ENCODE data around the gene XPC. TPM values are rescaled to one million over a fixed set of nuclear protein-coding genes. Genes with fewer than 3 reads are reported as not detected.
"Not testable (repeated sequence)": the region's sequence is repeated elsewhere in the genome, so short reads cannot be mapped to it uniquely, and the experiment has no call there.

The XPC gene
- total and polyA plus RNA-seq, 2 donors = 19.1 to 32.8 TPM

DNA sequence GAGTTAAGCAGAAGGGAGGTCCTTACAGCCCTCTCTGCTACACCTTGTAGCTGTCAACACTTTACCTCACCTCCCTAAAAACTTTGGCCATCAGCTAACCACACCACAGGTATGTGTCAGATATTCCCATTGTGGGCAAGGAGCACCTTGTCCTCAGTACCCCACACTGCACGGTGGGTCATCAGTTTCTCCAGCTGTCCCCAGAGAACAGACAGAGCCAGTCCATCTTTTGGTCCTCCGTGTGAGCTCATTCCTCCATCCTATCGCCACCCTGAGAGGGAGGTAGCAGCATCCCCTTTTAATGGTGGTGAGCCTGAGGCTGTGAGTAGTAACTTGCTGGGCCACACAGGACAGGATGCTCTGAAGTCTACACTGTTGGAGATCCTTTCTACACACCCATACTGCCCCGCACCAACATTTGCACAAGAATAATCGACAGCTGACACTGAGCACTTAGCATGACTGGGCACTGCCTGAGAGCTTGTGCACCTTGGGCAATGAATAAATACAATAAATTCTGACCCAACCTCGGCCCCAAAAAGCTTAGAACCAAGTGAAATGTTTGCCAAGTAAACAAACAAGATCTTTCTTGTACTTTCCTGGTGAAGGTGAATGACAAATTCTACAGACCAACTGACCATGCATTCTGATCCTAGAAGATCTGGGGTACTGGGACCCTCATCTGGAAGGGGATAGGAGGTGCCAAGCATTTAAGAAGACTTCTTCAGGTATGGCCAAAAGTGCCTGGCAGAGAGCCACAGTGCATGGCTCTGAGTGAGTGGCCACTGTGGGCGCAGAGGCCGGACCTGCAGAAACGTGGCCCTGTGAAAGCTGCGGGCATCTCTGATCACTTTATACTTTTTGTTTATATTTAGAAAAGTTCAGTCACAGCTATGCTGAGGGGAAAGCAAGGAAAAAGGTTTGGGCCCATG lies 60.7 kb downstream of the XPC start:
- H3K27me3 ChIP-seq (ENCODE audit: control insufficient read depth in 2 of 2, insufficient read depth in 1 of 2, low read length in 1 of 2) = no peaks in the 10 kb centered on the region
- H3K9me3 ChIP-seq (ENCODE audit: control insufficient read depth in 2 of 2, insufficient read depth in 1 of 2, low read length in 1 of 2) = no peaks in the 10 kb centered on the region
- H3K36me3 ChIP-seq (ENCODE audit: control insufficient read depth in 2 of 2, insufficient read depth in 2 of 2, low read length in 1 of 2) = peaks cover 15 to 29% of the 10 kb centered on the region in 2 donors
- no peak overlapping the region for H3K4me3 ChIP-seq (ENCODE audit: low read length in 2 of 2)
- no peak overlapping the region for H3K27ac ChIP-seq (ENCODE audit: low read depth in 1 of 2, low read length in 1 of 2)
- DNase-seq (ENCODE audit: low read depth in 6 of 9, low spot score in 9 of 9) = no peak
- WGBS = 97% methylated on average over 10 of the region's 10 CpGs
- H3K4me1 ChIP-seq (ENCODE audit: control insufficient read depth in 2 of 2, insufficient read depth in 2 of 2, low read length in 2 of 2) = peaks cover 0 to 6% of the 10 kb centered on the region in 2 donors

DNA sequence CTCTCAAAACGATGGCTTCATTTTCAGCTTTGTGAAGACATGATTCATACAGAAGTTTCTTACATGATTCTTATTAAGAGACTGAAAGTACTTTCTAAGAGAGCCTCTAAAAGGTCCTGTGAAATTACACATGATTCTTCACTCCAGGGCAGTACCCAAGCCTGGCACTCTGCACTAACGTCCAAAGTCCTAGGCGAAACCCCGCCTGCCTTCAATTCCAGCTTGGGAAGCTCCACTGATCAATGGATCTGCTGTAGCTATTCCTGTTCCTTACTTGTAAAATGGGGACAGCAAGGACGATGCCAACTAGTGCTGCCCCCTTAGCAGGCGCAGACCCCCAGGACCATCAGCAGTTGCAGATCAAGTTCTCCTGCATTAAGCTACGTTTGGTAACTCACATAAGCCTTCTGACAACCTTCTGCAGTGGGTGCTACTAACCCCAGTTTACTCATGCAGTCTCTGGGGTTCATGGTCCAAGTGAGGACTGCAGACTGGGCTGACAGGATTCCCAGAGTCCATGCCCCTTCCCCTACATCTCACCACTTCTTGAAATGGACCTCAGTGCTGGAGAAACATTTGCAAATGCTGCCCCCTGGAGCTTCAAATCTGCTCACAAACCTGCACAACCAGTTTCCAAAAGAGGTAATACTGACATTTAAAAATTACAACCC lies 64.3 kb downstream of the XPC start:
- 97% methylated on average over 7 of the region's 7 CpGs for WGBS
- no peaks in the 10 kb centered on the region for H3K9me3 ChIP-seq (ENCODE audit: control insufficient read depth in 2 of 2, insufficient read depth in 1 of 2, low read length in 1 of 2)
- H3K27me3 ChIP-seq (ENCODE audit: control insufficient read depth in 2 of 2, insufficient read depth in 1 of 2, low read length in 1 of 2) = no peaks in the 10 kb centered on the region
- no peaks in the 10 kb centered on the region for H3K4me1 ChIP-seq (ENCODE audit: control insufficient read depth in 2 of 2, insufficient read depth in 2 of 2, low read length in 2 of 2)
- no peak overlapping the region for H3K27ac ChIP-seq (ENCODE audit: low read depth in 1 of 2, low read length in 1 of 2)
- DNase-seq (ENCODE audit: low read depth in 6 of 9, low spot score in 9 of 9) = no peak
- H3K36me3 ChIP-seq (ENCODE audit: control insufficient read depth in 2 of 2, insufficient read depth in 2 of 2, low read length in 1 of 2) = peaks cover 23 to 39% of the 10 kb centered on the region in 2 donors
- H3K4me3 ChIP-seq (ENCODE audit: low read length in 2 of 2) = no peak overlapping the region

DNA sequence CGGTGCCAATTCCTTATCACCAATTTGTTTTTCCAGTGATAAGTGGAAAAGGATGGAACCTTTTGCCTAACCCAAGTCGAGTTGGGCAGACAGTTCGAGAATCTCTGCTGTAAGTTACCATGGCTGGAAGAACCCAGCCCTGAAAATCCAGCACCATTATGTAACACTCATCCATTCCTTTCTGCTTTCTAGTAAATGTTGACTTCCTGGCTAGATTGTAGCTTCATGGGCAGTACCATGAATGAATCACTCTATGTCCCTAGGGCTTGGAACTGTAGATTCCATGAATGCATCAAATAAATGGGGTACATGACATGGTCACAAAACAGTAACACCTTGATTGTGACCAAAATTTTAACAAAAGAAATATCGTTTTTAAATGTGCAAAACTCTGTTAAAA lies 67.7 kb downstream of the XPC start:
- 96% methylated on average over 4 of the region's 4 CpGs for WGBS
- DNase-seq (ENCODE audit: low read depth in 6 of 9, low spot score in 9 of 9) = no peak
- Histone ChIP-seq H3K36me3 (ENCODE audit: control insufficient read depth in 2 of 2, insufficient read depth in 2 of 2, low read length in 1 of 2) (peaks cover 19 to 34% of the 10 kb centered on the region in 2 donors), H3K27me3 (ENCODE audit: control insufficient read depth in 2 of 2, insufficient read depth in 1 of 2, low read length in 1 of 2) (no peaks in the 10 kb centered on the region), H3K4me1 (ENCODE audit: control insufficient read depth in 2 of 2, insufficient read depth in 2 of 2, low read length in 2 of 2) (no peaks in the 10 kb centered on the region), H3K4me3 (ENCODE audit: low read length in 2 of 2) (no peak overlapping the region), H3K9me3 (ENCODE audit: control insufficient read depth in 2 of 2, insufficient read depth in 1 of 2, low read length in 1 of 2) (no peaks in the 10 kb centered on the region), H3K27ac (ENCODE audit: low read depth in 1 of 2, low read length in 1 of 2) (no peak overlapping the region)

DNA sequence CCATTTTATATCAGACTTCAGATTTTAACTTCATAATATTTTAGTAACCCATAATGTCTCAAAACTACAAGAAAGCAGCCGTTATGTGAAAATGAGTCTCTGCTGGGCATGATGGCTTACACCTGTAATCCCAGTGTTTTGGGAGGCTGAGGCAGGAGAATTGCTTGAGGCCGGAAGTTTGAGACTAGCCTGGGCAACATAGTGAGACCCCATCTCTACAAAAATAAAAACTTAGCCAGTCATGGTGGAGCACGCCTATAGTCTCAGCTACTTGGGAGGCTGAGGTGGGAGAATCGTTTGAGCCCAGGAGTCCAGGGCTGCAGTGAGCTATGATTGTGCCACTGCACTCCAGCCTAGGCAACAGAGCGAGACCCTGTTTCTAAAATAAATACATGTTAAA lies 68.6 kb downstream of the XPC start:
- H3K36me3 ChIP-seq (ENCODE audit: control insufficient read depth in 2 of 2, insufficient read depth in 2 of 2, low read length in 1 of 2) = peaks cover 16 to 25% of the 10 kb centered on the region in 2 donors
- WGBS = 99% methylated on average over 5 of the region's 5 CpGs
- DNase-seq (ENCODE audit: low read depth in 6 of 9, low spot score in 9 of 9); H3K4me1 ChIP-seq (ENCODE audit: control insufficient read depth in 2 of 2, insufficient read depth in 2 of 2, low read length in 2 of 2); H3K27ac ChIP-seq (ENCODE audit: low read depth in 1 of 2, low read length in 1 of 2); H3K27me3 ChIP-seq (ENCODE audit: control insufficient read depth in 2 of 2, insufficient read depth in 1 of 2, low read length in 1 of 2); H3K9me3 ChIP-seq (ENCODE audit: control insufficient read depth in 2 of 2, insufficient read depth in 1 of 2, low read length in 1 of 2); H3K4me3 ChIP-seq (ENCODE audit: low read length in 2 of 2): not testable (repeated sequence)

DNA sequence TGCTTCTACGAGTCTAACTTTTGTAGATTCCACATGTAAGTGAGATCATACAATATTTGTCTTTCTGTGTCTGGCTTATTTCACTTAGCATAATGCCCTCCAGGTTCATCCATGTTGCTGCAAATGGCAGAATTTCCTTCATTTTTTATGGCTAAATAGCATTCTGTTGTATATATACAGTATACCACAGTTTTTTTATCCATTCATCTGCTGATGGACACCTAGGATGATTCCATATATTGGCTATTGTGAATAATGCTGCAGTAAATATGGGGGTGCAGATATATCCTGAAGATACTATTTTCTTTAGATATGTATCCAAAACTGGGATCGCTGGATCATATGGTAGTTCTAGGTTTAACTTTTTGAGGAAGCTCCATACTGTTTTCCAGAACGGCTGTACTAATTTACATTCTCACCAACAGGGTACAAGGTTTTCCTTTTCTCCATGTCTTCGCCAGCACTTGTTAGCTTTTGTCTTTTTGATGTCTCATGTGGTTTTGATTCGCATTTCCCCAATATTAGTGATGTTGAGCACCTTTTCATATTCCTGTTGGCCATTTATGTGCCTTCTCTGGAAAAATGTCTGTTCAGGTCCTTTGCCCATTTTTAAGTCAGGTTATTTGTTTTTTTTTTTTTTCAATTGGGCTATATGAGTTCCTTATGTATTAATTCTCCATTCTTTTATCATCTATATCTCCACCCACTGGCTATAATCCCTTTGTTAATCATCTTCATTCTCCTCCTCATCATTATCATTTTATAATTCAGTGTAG lies 80.6 kb downstream of the XPC start:
- Histone ChIP-seq H3K9me3 (ENCODE audit: control insufficient read depth in 2 of 2, insufficient read depth in 1 of 2, low read length in 1 of 2) (no peaks in the 10 kb centered on the region), H3K4me3 (ENCODE audit: low read length in 2 of 2) (no peak overlapping the region), H3K27ac (ENCODE audit: low read depth in 1 of 2, low read length in 1 of 2) (no peak overlapping the region), H3K36me3 (ENCODE audit: control insufficient read depth in 2 of 2, insufficient read depth in 2 of 2, low read length in 1 of 2) (no peaks in the 10 kb centered on the region), H3K27me3 (ENCODE audit: control insufficient read depth in 2 of 2, insufficient read depth in 1 of 2, low read length in 1 of 2) (no peaks in the 10 kb centered on the region), H3K4me1 (ENCODE audit: control insufficient read depth in 2 of 2, insufficient read depth in 2 of 2, low read length in 2 of 2) (no peaks in the 10 kb centered on the region)
- WGBS = 96% methylated on average over 5 of the region's 5 CpGs
- no peak for DNase-seq (ENCODE audit: low read depth in 6 of 9, low spot score in 9 of 9)

DNA sequence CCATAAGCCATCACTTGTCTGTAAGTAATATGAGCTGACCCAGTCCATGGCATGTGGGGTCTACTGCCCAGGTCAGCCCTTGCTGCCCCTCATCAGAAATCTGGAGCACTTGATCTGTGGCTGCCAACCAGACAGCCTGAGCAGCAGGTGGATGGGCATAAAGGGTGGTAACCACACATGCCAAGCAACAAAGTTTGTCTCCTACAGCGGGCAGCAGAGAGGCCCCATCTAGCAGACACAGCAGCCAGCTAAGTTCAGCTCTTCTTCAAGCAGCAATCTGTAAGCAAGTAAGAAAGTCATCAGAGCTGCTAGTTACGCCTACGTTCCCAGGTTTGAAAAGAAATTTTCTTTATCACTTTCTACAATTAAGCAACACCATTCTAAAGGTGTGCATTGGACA lies 81.7 kb downstream of the XPC start:
- H3K9me3 ChIP-seq (ENCODE audit: control insufficient read depth in 2 of 2, insufficient read depth in 1 of 2, low read length in 1 of 2) = no peaks in the 10 kb centered on the region
- no peaks in the 10 kb centered on the region for H3K27me3 ChIP-seq (ENCODE audit: control insufficient read depth in 2 of 2, insufficient read depth in 1 of 2, low read length in 1 of 2)
- no peak overlapping the region for H3K4me3 ChIP-seq (ENCODE audit: low read length in 2 of 2)
- 94% methylated on average over 3 of the region's 3 CpGs for WGBS
- H3K27ac ChIP-seq (ENCODE audit: low read depth in 1 of 2, low read length in 1 of 2) = no peak overlapping the region
- H3K4me1 ChIP-seq (ENCODE audit: control insufficient read depth in 2 of 2, insufficient read depth in 2 of 2, low read length in 2 of 2) = no peaks in the 10 kb centered on the region
- no peak for DNase-seq (ENCODE audit: low read depth in 6 of 9, low spot score in 9 of 9)
- no peaks in the 10 kb centered on the region for H3K36me3 ChIP-seq (ENCODE audit: control insufficient read depth in 2 of 2, insufficient read depth in 2 of 2, low read length in 1 of 2)

Other genes with a start within 250 kb of the XPC start
- 14.4 TPM for gene CHCHD4, start 53.7 kb downstream of the XPC start, total RNA-seq
- gene CHCHD4, start 53.7 kb downstream of the XPC start, polyA plus RNA-seq = 10.8 TPM
- gene TMEM43, start 53.5 kb downstream of the XPC start, total RNA-seq = 29.9 TPM
- gene TMEM43, start 53.5 kb downstream of the XPC start, polyA plus RNA-seq = 50.4 TPM
- gene LSM3, start 216 bp upstream of the XPC start, total RNA-seq = 20.9 TPM
- 18.3 TPM for gene LSM3, start 216 bp upstream of the XPC start, polyA plus RNA-seq
- 8.2 TPM for gene SLC6A6, start 224.0 kb upstream of the XPC start, total RNA-seq
- gene SLC6A6, start 224.0 kb upstream of the XPC start, polyA plus RNA-seq = 5.2 TPM